Endothelial cell of umbilical vein (primary cell): Measurements from ENCODE around the gene ZNF248. TPM values are rescaled to one million over a fixed set of nuclear protein-coding genes. Genes with fewer than 3 reads are reported as not detected.

Source experiments
- Bru-seq: library from RNA; stranded (reverse); fragments of 400-500 nt; gene quantifications from one replicate; lab custom pipeline; 2021; lab: Mats Ljungman, UMichigan
- BruChase-seq, 2 experiments: library from RNA; stranded (reverse); fragments of 400-500 nt; gene quantifications; one replicate each; lab custom pipeline; 2021; lab: Mats Ljungman, UMichigan
- BruUV-seq: library from RNA; stranded (reverse); fragments of 400-500 nt; replicated peaks from 2 replicates; lab custom pipeline; 2021; lab: Mats Ljungman, UMichigan
- CTCF ChIA-PET: fragments of 300-600, 350-600 bp; sonication (Branson Sonifier 250); formaldehyde crosslinking; loops from one replicate; lab custom pipeline; 2021; ENCODE audit warnings: antibody characterized with exemption, inconsistent platforms; lab: Charles Lee
- POLR2A ChIA-PET: fragments of 300-600, 350-600 bp; sonication (Branson Sonifier 250); formaldehyde crosslinking; loops from one replicate; lab custom pipeline; 2021; ENCODE audit warnings: antibody characterized with exemption, inconsistent platforms; lab: Charles Lee
- DNase-seq: peaks from one replicate; pipeline ENCODE4 v3.0.0-alpha.2; 2011; ENCODE audit warnings: low read depth, low spot score
- FAIRE-seq: peaks from 2 replicates; lab custom pipeline; 2011; peaks lifted over from hg19 to GRCh38; lab: Jason Lieb, UNC
- H2AFZ ChIP-seq: 2 replicates; pipeline ENCODE4 v1.6.0; 2012; ENCODE audit warnings: low read depth, low read length, control low read depth, inconsistent platforms
- H3K27ac ChIP-seq: 2 replicates; pipeline ENCODE4 v1.5.1; 2011; ENCODE audit warnings: low read depth, mild to moderate bottlenecking, control low read depth, low read length, moderate library complexity; ENCODE audit not compliant: insufficient read depth
- H3K27me3 ChIP-seq, 2 experiments: 2 replicates each; pipeline versions ENCODE4 v1.6.0 to v1.6.1; 2011; ENCODE audit warnings: low read length in 2 of 2, mixed read lengths in 1 of 2; ENCODE audit not compliant: control insufficient read depth in 2 of 2, insufficient read depth in 2 of 2
- H3K36me3 ChIP-seq, 2 experiments: 2 replicates in 1 of 2; 3 replicates in 1 of 2; pipeline ENCODE4 v1.5.1; 2011; ENCODE audit warnings: low read length in 2 of 2, mild to moderate bottlenecking in 1 of 2, moderate library complexity in 1 of 2; ENCODE audit not compliant: control insufficient read depth in 2 of 2, insufficient read depth in 2 of 2; ENCODE audit errors: extremely low read depth in 1 of 2
- H3K4me1 ChIP-seq: 3 replicates; pipeline ENCODE4 v1.5.1; 2011; ENCODE audit warnings: mild to moderate bottlenecking, low read length; ENCODE audit not compliant: control insufficient read depth, insufficient read depth; ENCODE audit errors: extremely low read depth
- H3K4me2 ChIP-seq: 2 replicates; pipeline ENCODE4 v1.6.1; 2011; ENCODE audit warnings: low read length, control low read depth, mixed read lengths; ENCODE audit not compliant: insufficient read depth
- H3K4me3 ChIP-seq, 3 experiments: fragments of 200-600 bp in 1 of 3; sonication (generic), shearing (Covaris generic) in 1 of 3; replicated peaks in 1 of 3; 2 replicates each; pipeline ENCODE4 v1.5.1; 2011 to 2016; ENCODE audit warnings: control low read depth in 3 of 3, low read length in 3 of 3, mild to moderate bottlenecking in 2 of 3, inconsistent platforms in 1 of 3, low read depth in 1 of 3, moderate library complexity in 1 of 3; ENCODE audit not compliant: insufficient read depth in 1 of 3
- H3K79me2 ChIP-seq: 2 replicates; pipeline ENCODE4 v1.6.0; 2012; ENCODE audit warnings: low read length, inconsistent platforms; ENCODE audit not compliant: control insufficient read depth, insufficient read depth
- H3K9ac ChIP-seq: replicated peaks from 2 replicates; pipeline ENCODE3; 2011; ENCODE audit warnings: low read length, control low read depth; ENCODE audit not compliant: insufficient read depth; ENCODE audit errors: extremely low read depth
- H3K9me1 ChIP-seq: replicated peaks from 3 replicates; pipeline ENCODE4 v1.6.0; 2011; ENCODE audit warnings: mild to moderate bottlenecking, low read length; ENCODE audit not compliant: control insufficient read depth, insufficient read depth; ENCODE audit errors: extremely low read depth
- H3K9me3 ChIP-seq: replicated peaks from 2 replicates; pipeline ENCODE4 v1.5.1; 2012; ENCODE audit warnings: low read length, inconsistent platforms; ENCODE audit not compliant: control insufficient read depth, insufficient read depth
- H4K20me1 ChIP-seq: replicated peaks from 2 replicates; pipeline ENCODE3; 2011; ENCODE audit warnings: mild to moderate bottlenecking, low read length; ENCODE audit not compliant: control insufficient read depth, insufficient read depth; ENCODE audit errors: extremely low read depth
- CTCF ChIP-seq, 2 donors: IDR thresholded peaks; 1 replicate in 1 of 2; 2 replicates in 1 of 2; pipeline ENCODE4 v1.5.1; 2011; ENCODE audit warnings: low read length in 2 of 2, mild to moderate bottlenecking in 2 of 2, moderate library complexity in 2 of 2, control low read depth in 1 of 2, inconsistent platforms in 1 of 2, low read depth in 1 of 2; ENCODE audit not compliant: insufficient read depth in 1 of 2; ENCODE audit errors: extremely low read depth in 1 of 2
- EZH2 ChIP-seq: IDR thresholded peaks from 2 replicates; pipeline ENCODE4 v1.6.1; 2012; ENCODE audit warnings: borderline replicate concordance, low read depth, mild to moderate bottlenecking, moderate library complexity, low read length, inconsistent platforms; ENCODE audit not compliant: severe bottlenecking
- FOS ChIP-seq: IDR thresholded peaks from 2 replicates; pipeline ENCODE4 v1.6.1; 2011; ENCODE audit warnings: mild to moderate bottlenecking, low read length, moderate library complexity, borderline replicate concordance; ENCODE audit not compliant: insufficient read depth
- GATA2 ChIP-seq: IDR thresholded peaks from 2 replicates; pipeline ENCODE4 v1.7.0; 2011; ENCODE audit warnings: low read depth, mild to moderate bottlenecking, moderate library complexity, mixed read lengths, low read length; ENCODE audit not compliant: insufficient read length, insufficient read depth
- JUN ChIP-seq: IDR thresholded peaks from 2 replicates; pipeline ENCODE4 v1.6.1; 2011; ENCODE audit warnings: borderline replicate concordance, low read depth; ENCODE audit not compliant: insufficient read length, insufficient read depth
- MAX ChIP-seq: IDR thresholded peaks from 2 replicates; pipeline ENCODE4 v1.6.1; 2011; ENCODE audit not compliant: insufficient read depth, insufficient read length
- MYC ChIP-seq: IDR thresholded peaks from one replicate; pipeline ENCODE4 v1.6.1; 2011; ENCODE audit warnings: mild to moderate bottlenecking, low read depth, low read length
- POLR2A ChIP-seq: IDR thresholded peaks from 2 replicates; pipeline ENCODE4 v1.6.1; 2012; ENCODE audit warnings: low read depth, mild to moderate bottlenecking, control low read depth, low read length
- POLR2AphosphoS5 ChIP-seq: IDR thresholded peaks from 2 replicates; pipeline ENCODE4 v1.6.1; 2012; ENCODE audit warnings: low read depth, mild to moderate bottlenecking, control low read depth, low read length, moderate library complexity; ENCODE audit not compliant: insufficient read depth
- dilution Hi-C: fragments of 300-500 bp; cut with MboI; formaldehyde crosslinking; loops from one replicate; pipeline ENCODE4 v1.15.0; 2019; ENCODE audit warnings: low sequenced_read_pairs; ENCODE audit not compliant: extremely low pct_ligation_motif_present
- intact Hi-C: fragments of 100-400 bp; cut with micrococcal nuclease; formaldehyde crosslinking; loops from one replicate; pipeline ENCODE4 v1.10.0; 2022
- long read RNA-seq: library from polyadenylated mRNA; stranded (forward); transcript quantifications from one replicate; pipeline ENCODE4 v2.0.0, GENCODE V29; 2021
- polyA minus RNA-seq, 3 experiments: library from RNA; depleted of rRNA, polyadenylated mRNA; stranded (reverse); fragments of >200 nt; gene quantifications; 1 replicate in 1 of 3; 2 replicates in 2 of 3; pipeline ENCODE4 v1.2.3, GENCODE V29; 2011
- polyA plus RNA-seq, 4 experiments: library from polyadenylated mRNA; depleted of rRNA in 3 of 4; stranded (reverse) in 3 of 4; unstranded in 1 of 4; fragments of >200 nt; gene quantifications; 2 replicates each; pipeline versions ENCODE4 v1.2.1 to v1.2.3, GENCODE V29; 2011 to 2012; ENCODE audit warnings: missing spikeins in 1 of 4
- total RNA-seq: library from RNA; stranded (reverse); gene quantifications from 2 replicates; pipeline ENCODE4 v1.2.3, GENCODE V29; 2021

The ZNF248 gene
- total RNA-seq = 6.4 and 6.5 TPM in 2 replicates
- 4.0 and 4.3 TPM in 2 replicates for polyA plus RNA-seq
- polyA plus RNA-seq (2011; cell fraction: cytosol; rRNA removed) = 2.3 and 3.5 TPM in 2 replicates
- polyA plus RNA-seq (2011; cell fraction: nucleus; rRNA removed) = 25.2 and 27.3 TPM in 2 replicates
- 4.5 and 7.1 TPM in 2 replicates for polyA plus RNA-seq (2012)
- polyA minus RNA-seq = 6.9 and 7.6 TPM in 2 replicates
- polyA minus RNA-seq (2011; cell fraction: cytosol; rRNA and poly(A)+ RNA removed) = 1.2 TPM
- 8.6 and 10.1 TPM in 2 replicates for polyA minus RNA-seq (2011; cell fraction: nucleus; rRNA and poly(A)+ RNA removed)
- Bru-seq, nascent RNA = percentile 53 among the genes with signal in this experiment
- percentile 64 among the genes with signal in this experiment for BruChase-seq, experiment 1, labeled RNA remaining after a 6-hour chase
- percentile 72 among the genes with signal in this experiment for BruChase-seq, experiment 2, labeled RNA remaining after a 2-hour chase
- long read RNA-seq, full-length matches to known transcripts = 13 of 25 reads
- long read RNA-seq, partial matches to known transcripts = 3 of 25 reads
- long read RNA-seq, other reads (novel, unspliced or antisense) = 9 of 25 reads

- DNase-seq = peak; percentile 97
- Histone ChIP-seq H3K4me1 (peaks cover 11% of the 10 kb centered on the region), H3K4me3 (peak within 1 kb of the TSS; percentile 51 to 91 (median 64)), H3K9me3 (no peaks in the 10 kb centered on the region), H3K79me2 (no peaks in the 10 kb centered on the region), H3K36me3 (no peaks in the 10 kb centered on the region), H3K9ac (peak within 1 kb of the TSS; percentile 80), H4K20me1 (no peaks in the 10 kb centered on the region), H2AFZ (peak within 1 kb of the TSS; percentile 85), H3K27me3 (no peaks in the 10 kb centered on the region), H3K4me2 (peak within 1 kb of the TSS; percentile 96), H3K27ac (peak within 1 kb of the TSS; percentile 71), H3K9me1 (no peaks in the 10 kb centered on the region)
- TSS peak; percentile 90 for BruUV-seq
- peak; percentile 95 for FAIRE-seq
- dilution Hi-C loops (no loop called here), intact Hi-C loops (loop anchor here (1.0 to 5.0 kb wide), 3 partner anchors 119 to 545 kb away; partner anchors contain the start of genes ZNF25 and ZNF37A)
- ChIA-PET CTCF (interaction anchor here (1.7 kb wide), 1 partner anchor 9 kb away, joined by 5 read pairs; no protein-coding TSS in a partner anchor), POLR2A (interaction anchor here (0.5 kb wide), 1 partner anchor 23 kb away, joined by 3 read pairs; no protein-coding TSS in a partner anchor)
- peak; percentile 40 for TF ChIP-seq MYC
- TF ChIP-seq POLR2AphosphoS5 = peak; percentile 88
- TF ChIP-seq MAX = peak; percentile 81
- no peak for TF ChIP-seq GATA2
- TF ChIP-seq FOS = no peak
- TF ChIP-seq CTCF (IDR thresholded peaks at IDR 0.05; ENCODE audit: extremely low read depth in 1 of 2, insufficient read depth in 1 of 2, low read depth in 1 of 2, low read length in 2 of 2) = no peak
- TF ChIP-seq EZH2 = no peak
- TF ChIP-seq JUN = no peak
- peak; percentile 96 for TF ChIP-seq POLR2A
Observed at GRCh38 chr10:37857287-37858211, at the start of gene ZNF248. TSS of gene ZNF248 (minus strand) at chr10:37857610. CDS start at chr10:37856310, 1,300 bp downstream.
